SHP77 (cell line): Measurements from ENCODE around the gene CRTC2.
A peak's percentile ranks its signal among the peaks of the same experiment; 100 is the strongest.

Experiments
- DNase-seq, 2 experiments: peaks; one replicate each; lab custom pipeline; 2025; lab: John Stamatoyannopoulos, UW

The CRTC2 gene

GRCh38 chr1:153946622-153947241, 11.7 kb downstream of the CRTC2 start, which contains the start of gene DENND4B:
Gene DENND4B, minus strand, starts transcription at chr1:153946718. Its CDS starts 2,344 bp downstream, at chr1:153944374.
- peak; percentile 87 to 89 for DNase-seq

GRCh38 chr1:153945795-153946621, 12.4 kb downstream of the CRTC2 start:
- DNase-seq, result peak in 1 of 2 experiments; percentile 83

GRCh38 chr1:153945131-153945794, 13.1 kb downstream of the CRTC2 start:
- DNase-seq, result peak in 1 of 2 experiments; percentile 42

- DNase-seq, result no peak
These were observed 13.6 kb downstream of the CRTC2 start for GRCh38 chr1:153944827-153945117.

- DNase-seq, result no peak
These were observed 14.2 kb downstream of the CRTC2 start for GRCh38 chr1:153944005-153944826.

- no peak for DNase-seq
These were observed 15.5 kb downstream of the CRTC2 start for GRCh38 chr1:153942766-153943549.

GRCh38 chr1:153941826-153942725, 16.3 kb downstream of the CRTC2 start:
- no peak for DNase-seq

- DNase-seq, result no peak
These were observed 17.7 kb downstream of the CRTC2 start for GRCh38 chr1:153940756-153941155.

- no peak for DNase-seq
These were observed 18.9 kb downstream of the CRTC2 start for GRCh38 chr1:153939476-153939875.

GRCh38 chr1:153938996-153939395, 19.4 kb downstream of the CRTC2 start:
- DNase-seq, result no peak

- no peak for DNase-seq
These were observed 21.1 kb downstream of the CRTC2 start for GRCh38 chr1:153937331-153937730.

GRCh38 chr1:153936011-153936802, 22.2 kb downstream of the CRTC2 start:
- no peak for DNase-seq

GRCh38 chr1:153934746-153935145, 23.7 kb downstream of the CRTC2 start:
- DNase-seq, result no peak

GRCh38 chr1:153933955-153934354, 24.5 kb downstream of the CRTC2 start:
- no peak for DNase-seq

GRCh38 chr1:153933430-153933829, 25.0 kb downstream of the CRTC2 start:
- DNase-seq, result no peak

- no peak for DNase-seq
These were observed 26.0 kb downstream of the CRTC2 start for GRCh38 chr1:153932156-153933131.

GRCh38 chr1:153929981-153930948, 28.1 kb downstream of the CRTC2 start:
- peak in 1 of 2 experiments; percentile 16 for DNase-seq
